A673 (cell line): ENCODE data around the gene OPN3.

Experiments used
- CTCF ChIP-seq: fragments of 300-800, 200-600 bp; sonication (generic); conservative IDR thresholded peaks from 2 replicates; pipeline ENCODE4 v1.5.1; 2017; ENCODE audit warnings: low read depth, mild to moderate bottlenecking, antibody characterized with exemption, low read length, moderate library complexity, mixed read lengths
- EZH2 ChIP-seq: fragments of 200-600 bp; sonication (generic); IDR thresholded peaks from 2 replicates; pipeline ENCODE4 v1.6.1; 2017; ENCODE audit warnings: borderline replicate concordance, low read depth, mild to moderate bottlenecking, mixed read lengths, antibody characterized with exemption, low read length; ENCODE audit not compliant: poor library complexity, severe bottlenecking

GRCh38 chr1:241593186-241593585, 47.0 kb downstream of the OPN3 start:
- no peak for TF ChIP-seq CTCF
- TF ChIP-seq EZH2, result no peak
